ENCODE measurements around the gene MPST. TPM values are rescaled to one million over a fixed set of nuclear protein-coding genes. Genes with fewer than 3 reads are reported as not detected.

Gene MPST
- total and polyA plus RNA-seq, 12 donors, result 27.1 to 192 (median 47.0) TPM

GRCh38 chr22:37016134-37016910 lies 3.2 kb upstream of the MPST start:
- intact Hi-C loops (cut with DNase I), result no loop called here
- WGBS, 2 donors, result 88 to 89% methylated on average over 14 of the region's 14 CpGs
- no peak overlapping the region for H3K4me3 ChIP-seq
- H3K36me3 ChIP-seq, result peaks cover 0 to 8% (median 0%) of the 10 kb centered on the region in 9 donors
- H3K4me1 ChIP-seq, result peaks cover 14 to 65% (median 49%) of the 10 kb centered on the region in 9 donors
- TF ChIP-seq CTCF (IDR thresholded peaks at IDR 0.05), result no peak
- H3K27ac ChIP-seq, result peak overlapping the region in 2 of 10 donors; percentile 5 to 98
- no peaks in the 10 kb centered on the region for H3K9me3 ChIP-seq
- H3K27me3 ChIP-seq, result no peaks in the 10 kb centered on the region
- ATAC-seq (no peak), DNase-seq (no peak)

- no peak for TF ChIP-seq CTCF (IDR thresholded peaks at IDR 0.05)
- peak overlapping the region in 2 of 10 donors; percentile 15 to 92 for H3K4me3 ChIP-seq
Measured at GRCh38 chr22:37017356-37017755, 2.2 kb upstream of the MPST start.

DNA sequence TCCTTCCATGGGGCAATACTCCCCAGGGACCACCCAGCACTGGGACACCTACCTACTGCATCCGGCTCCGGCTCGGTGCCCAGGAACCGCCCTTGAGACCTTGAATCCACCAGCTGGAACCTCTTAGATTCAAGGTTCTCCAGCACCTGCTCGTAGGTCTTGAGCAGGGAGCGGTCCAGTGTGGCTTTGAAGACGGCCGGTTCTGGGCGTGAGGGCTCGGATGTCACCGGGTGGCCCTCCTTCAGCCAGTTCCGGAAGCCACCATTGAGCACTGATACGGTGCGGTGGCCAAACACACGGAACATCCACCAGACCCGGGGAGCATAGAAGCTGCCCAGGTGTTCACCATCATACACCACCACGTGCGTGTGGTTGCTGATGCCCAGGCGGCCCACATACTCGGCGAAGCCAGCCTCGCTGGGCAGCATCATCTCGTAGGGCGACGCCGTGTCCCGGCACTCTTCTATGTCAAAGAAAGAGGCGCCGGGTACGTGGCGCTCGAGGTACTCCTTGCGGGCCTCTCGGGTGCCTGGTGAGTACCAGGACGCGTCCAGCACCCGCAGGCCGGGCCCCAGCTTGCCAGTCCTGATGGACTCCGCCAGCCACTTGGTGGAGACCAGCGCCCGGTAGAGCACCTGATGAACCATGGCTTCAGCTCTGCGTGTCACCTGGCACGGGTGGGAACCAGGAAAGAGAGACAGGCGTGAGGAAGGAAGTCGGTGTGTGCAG lies 1.3 kb upstream of the MPST start:
- WGBS, 2 donors, result 69 to 70% methylated on average over 45 of the region's 45 CpGs
- Histone ChIP-seq H3K9me3 (no peaks in the 10 kb centered on the region), H3K27me3 (no peaks in the 10 kb centered on the region), H3K36me3 (peaks cover 0 to 8% (median 0%) of the 10 kb centered on the region in 9 donors), H3K4me1 (peaks cover 20 to 73% (median 57%) of the 10 kb centered on the region in 9 donors), H3K4me3 (peak overlapping the region; percentile 68 to 98 (median 89)), H3K27ac (peak overlapping the region in 9 of 10 donors; percentile 82 to 98 (median 90))
- no peak for TF ChIP-seq CTCF (IDR thresholded peaks at IDR 0.05)
- ATAC-seq, result peak in 2 of 8 donors; percentile 0 to 7
- DNase-seq, result no peak
- intact Hi-C loops (cut with DNase I), result no loop called here

More at GRCh38 chr22:37017356-37017755, 2.2 kb upstream of the MPST start:
- WGBS, 2 donors, result 64 to 73% methylated on average over 10 of the region's 10 CpGs
- intact Hi-C loops (cut with DNase I), result no loop called here
- Histone ChIP-seq H3K36me3 (peaks cover 0 to 8% (median 0%) of the 10 kb centered on the region in 9 donors), H3K4me1 (peaks cover 16 to 68% (median 50%) of the 10 kb centered on the region in 9 donors), H3K27ac (peak overlapping the region in 3 of 10 donors; percentile 5 to 98 (median 8)), H3K27me3 (no peaks in the 10 kb centered on the region), H3K9me3 (no peaks in the 10 kb centered on the region)
- ATAC-seq (no peak), DNase-seq (peak in 1 of 2 donors; percentile 35)

DNA sequence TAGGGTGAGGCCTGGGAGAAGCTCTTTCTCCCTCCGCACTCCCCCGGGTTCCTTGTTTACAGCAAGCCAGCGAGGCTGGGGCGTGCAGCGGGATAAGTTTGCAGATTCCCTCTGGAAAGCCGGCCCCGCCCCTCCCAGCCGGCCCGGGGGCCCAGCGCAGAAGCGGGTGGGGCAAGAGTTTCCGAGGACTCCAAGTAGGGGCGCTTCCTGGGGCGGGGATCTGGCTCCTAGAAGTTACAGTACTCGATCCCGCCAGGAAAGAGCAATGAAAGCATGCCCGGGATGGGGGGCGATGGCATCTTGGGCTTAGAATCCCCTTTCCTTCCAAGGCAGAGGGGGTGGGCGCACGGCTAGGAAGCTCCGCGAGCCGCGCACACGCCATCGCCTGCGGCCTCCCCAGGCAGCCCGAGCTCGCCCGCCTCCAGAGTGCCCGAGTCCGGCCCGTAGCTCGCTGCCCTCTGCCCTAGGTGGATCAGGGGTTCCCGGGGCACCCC lies 680 bp upstream of the MPST start:
- DNase-seq (peak; percentile 39 to 78), ATAC-seq (peak; percentile 25 to 69 (median 48))
- Histone ChIP-seq H3K27me3 (no peaks in the 10 kb centered on the region), H3K9me3 (no peaks in the 10 kb centered on the region), H3K36me3 (peaks cover 0 to 8% (median 0%) of the 10 kb centered on the region in 9 donors), H3K27ac (peak overlapping the region; percentile 82 to 98 (median 93)), H3K4me3 (peak overlapping the region; percentile 68 to 98 (median 89)), H3K4me1 (peaks cover 20 to 79% (median 61%) of the 10 kb centered on the region in 9 donors)
- intact Hi-C loops (cut with DNase I), result no loop called here
- TF ChIP-seq CTCF (IDR thresholded peaks at IDR 0.05), result no peak
- WGBS, 2 donors, result 1% methylated on average over 35 of the region's 35 CpGs
